GM19035 (cell line): ENCODE results near the gene RIPOR3.
"Not testable (repeated sequence)": the region's sequence is repeated elsewhere in the genome, so short reads cannot be mapped to it uniquely, and the experiment has no call there.

Experiments used
- ATAC-seq: cut with Tn5 transposase; IDR thresholded peaks from one replicate; pipeline ENCODE4 v1.9.1; 2021; ENCODE audit not compliant: unreplicated experiment

The RIPOR3 gene

DNA sequence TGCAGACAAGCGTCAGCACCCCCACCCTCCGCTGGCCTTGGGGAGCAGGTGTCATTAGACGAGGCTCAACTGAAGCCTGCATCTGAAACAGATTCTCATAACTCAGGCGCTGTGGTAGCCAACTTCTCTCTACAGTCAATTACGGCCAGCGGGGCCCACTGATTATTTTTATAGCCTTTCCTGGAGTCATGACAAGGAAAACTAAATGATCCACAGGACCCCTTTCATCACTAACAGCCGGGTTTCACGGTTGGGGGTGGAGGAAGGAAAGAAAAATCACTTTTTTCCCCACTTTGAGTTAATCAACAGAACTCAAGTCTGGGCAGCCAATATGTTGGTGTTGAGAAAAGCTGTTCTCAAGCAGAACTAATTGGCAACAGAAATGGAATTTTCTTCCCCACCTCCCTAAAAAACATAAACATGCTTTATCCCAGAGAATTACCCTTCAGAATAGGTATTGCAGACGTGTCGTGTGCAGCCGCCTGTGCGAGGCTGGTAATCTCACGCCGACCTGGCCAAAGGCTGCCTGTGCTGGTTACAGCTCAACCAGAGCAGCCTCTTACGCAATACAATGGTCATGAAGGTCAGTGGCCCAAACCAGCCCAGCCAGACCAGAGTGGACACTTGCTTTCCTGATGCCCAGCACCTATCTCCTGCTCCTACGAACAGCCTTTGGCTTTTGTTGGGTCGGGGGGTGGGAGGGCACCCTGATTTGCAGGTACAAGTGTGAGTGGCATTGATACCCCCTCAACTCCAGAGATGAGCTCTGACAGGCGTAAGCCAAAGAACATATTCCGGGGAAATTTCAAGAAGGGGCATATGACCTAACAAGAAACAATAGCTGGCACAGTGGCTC lies 11.0 kb downstream of the RIPOR3 start:
- ATAC-seq, result no peak

DNA sequence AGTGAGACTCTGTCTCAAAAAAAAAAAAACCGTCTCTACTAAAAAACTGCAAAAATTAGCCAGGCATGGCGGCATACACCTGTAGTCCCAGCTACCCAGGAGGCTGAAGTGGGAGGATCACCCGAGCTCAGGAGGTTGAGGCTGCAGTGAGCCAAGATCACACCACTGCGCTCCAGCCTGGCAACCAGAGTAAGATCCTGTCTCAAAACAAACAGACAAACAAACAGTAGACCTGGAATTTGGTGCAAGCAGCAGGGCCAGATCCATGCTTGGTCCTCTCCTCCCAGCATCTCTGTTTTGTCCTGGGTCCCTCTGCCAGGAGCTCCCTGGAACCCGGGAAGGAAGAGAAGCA lies 11.6 kb downstream of the RIPOR3 start:
- no peak for ATAC-seq

- ATAC-seq, result no peak
Observed at GRCh38 chr20:50678169-50678898, 13.0 kb downstream of the RIPOR3 start.

GRCh38 chr20:50676858-50677257 lies 14.5 kb downstream of the RIPOR3 start:
- no peak for ATAC-seq

DNA sequence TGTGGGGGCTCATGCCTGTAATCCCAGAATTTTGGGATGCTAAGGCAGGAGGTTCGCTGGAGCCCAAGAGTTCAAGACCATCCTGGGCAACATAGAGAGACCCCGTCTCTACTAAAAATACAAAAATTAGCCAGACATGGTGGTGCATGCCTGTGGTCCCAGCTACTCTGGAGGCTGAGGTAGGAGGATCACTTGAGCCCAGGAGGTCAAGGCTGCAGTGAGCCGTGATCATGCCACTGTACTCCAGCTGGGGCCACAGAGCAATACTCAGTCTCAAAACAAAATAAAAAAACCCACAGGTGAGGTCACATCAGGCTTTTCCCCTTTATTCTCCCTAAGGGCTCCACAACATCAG lies 15.0 kb downstream of the RIPOR3 start:
- not testable (repeated sequence) for ATAC-seq

- no peak for ATAC-seq
Observed at GRCh38 chr20:50675671-50676376, 15.5 kb downstream of the RIPOR3 start.

GRCh38 chr20:50674138-50674825 lies 17.1 kb downstream of the RIPOR3 start:
- ATAC-seq, result no peak

GRCh38 chr20:50673466-50674137 lies 17.7 kb downstream of the RIPOR3 start:
- no peak for ATAC-seq

GRCh38 chr20:50673146-50673465 lies 18.2 kb downstream of the RIPOR3 start:
- no peak for ATAC-seq

DNA sequence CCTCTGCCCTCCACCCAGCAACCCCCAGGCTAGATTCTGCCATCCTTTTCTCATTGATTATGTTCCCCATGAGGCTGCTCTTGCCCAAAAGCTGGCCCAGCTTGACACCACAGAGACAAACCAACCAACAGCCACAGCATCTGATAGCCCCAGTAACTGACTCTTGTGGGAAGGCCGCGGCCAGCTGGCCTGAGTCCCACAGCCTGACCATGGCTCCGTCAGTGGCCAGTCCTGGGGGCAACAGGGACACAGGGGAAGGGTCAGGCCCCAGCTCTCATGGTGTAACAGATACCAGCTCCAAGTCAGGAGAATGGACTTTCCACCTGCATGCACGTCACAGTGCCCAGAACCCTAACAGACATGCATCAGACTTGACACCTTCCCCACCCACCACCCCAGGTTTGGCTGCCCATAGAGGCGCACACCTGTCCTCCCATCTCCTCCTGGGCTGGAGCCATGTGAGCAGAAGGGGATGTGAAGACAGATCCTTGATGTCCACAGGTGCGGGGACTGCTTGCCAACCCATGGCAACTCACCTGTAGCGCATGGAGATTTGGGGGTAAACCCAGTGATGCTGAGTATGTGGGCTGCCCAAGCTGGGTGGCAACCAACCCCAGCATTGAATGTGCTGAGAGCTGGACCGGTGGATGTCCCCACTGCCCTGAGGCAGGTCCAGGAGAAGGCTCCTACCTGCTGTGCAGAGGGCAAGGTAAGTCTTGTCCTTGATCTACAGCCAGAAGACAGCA lies 18.8 kb downstream of the RIPOR3 start:
- no peak for ATAC-seq

DNA sequence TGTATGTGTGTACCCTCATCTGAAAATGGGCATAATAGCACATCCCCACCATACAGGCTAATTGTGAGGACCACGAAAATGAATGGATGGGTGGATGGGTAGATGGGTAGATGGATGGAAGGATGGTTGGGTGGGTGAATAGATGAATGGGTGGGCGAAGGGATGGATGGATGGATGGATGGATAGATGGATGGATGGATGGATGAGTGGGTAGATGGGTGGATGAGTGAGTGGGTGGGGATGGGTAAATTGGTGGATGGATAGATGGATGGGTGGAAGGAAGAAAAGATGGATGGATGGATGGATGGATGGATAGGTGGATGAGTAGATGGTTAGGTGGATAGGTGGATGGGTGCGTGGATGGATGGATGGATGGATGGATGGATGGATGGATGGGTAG lies 19.7 kb downstream of the RIPOR3 start:
- no peak for ATAC-seq

DNA sequence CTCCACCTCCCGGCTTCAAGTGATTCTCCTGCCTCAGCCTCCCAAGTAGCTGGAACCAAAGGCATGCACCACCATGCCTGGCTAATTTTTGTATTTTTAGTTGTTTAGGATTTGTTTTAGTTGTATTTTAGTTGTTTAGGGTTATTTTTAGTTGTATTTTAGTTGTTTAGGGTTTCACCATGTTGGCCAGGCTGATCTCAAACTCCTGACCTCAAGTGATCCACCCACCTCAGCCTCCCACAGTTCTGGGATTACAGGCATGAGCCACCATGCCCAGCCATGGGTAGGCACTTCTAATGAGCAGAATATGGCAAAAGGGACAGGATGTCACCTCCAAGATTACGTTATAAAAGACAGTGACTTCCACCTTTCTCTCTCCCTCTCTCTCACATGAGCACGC lies 20.3 kb downstream of the RIPOR3 start:
- not testable (repeated sequence) for ATAC-seq

GRCh38 chr20:50670126-50670862 lies 21.0 kb downstream of the RIPOR3 start:
- no peak for ATAC-seq

DNA sequence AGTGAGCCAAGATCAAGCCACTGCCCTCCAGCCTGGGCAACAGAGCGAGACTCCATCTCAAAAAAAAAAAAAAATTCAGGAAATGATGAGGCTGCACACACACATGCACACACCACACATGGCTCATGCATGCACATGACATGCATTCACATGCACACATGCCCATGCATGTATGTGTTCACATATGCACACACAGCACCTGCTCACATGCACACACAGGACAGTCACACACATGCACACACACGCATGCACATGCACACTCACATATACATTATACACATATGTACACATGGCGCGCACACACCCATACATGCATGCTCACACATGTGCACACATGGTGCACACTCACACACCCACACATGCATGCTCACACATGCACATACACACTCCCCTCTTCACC lies 22.5 kb downstream of the RIPOR3 start:
- ATAC-seq, result no peak

- no peak for ATAC-seq
Observed at GRCh38 chr20:50668326-50668725, 23.0 kb downstream of the RIPOR3 start.

GRCh38 chr20:50666709-50667298 lies 24.5 kb downstream of the RIPOR3 start:
- no peak for ATAC-seq

- ATAC-seq, result no peak
Observed at GRCh38 chr20:50664254-50664653, 27.1 kb downstream of the RIPOR3 start.

DNA sequence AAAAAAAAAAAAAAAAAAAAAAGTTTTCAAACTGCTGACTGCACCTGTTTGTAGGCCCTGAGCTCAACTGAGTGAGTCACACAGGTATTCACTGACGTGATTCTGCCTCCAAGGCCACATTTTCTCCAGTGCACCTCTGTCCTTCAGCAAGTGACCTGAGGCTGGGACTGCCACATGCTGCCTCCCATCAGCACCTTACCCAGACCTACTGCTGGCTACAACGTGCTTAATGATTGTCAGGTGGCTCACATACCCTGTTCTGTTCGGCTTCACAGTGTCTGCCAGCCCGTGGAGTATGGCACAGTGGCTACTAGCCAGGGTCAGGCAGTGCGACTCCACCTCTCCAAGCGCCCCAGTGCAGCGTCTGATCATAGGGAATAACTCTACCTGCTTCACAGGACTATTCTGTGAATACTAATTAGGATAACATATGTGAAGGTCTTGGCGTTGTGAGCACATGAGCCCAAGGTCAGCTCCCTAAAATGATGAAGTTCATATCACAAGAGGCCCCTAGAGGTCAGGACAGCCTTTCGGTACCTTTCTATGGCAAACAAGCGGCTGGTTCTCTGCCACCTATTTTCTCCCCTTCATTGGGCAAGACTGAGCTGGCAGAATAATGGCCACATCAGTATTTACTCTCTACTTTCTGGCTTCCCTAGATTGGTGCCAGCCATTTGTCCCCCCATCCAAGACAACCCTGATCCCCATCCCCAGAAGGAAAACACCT lies 28.1 kb downstream of the RIPOR3 start:
- ATAC-seq, result no peak
